ENCODE measurements around the gene LAMTOR2. TPM values are rescaled to one million over a fixed set of nuclear protein-coding genes. Genes with fewer than 3 reads are reported as not detected.

LAMTOR2 gene
- total and polyA plus RNA-seq, 9 of the 15 experiments (the other 6 are each of a cell fraction or from before 2014, with no cell fraction given) = 39.0 to 161 (median 74.6) TPM

GRCh38 chr1:156090138-156090839 lies 35.7 kb downstream of the LAMTOR2 start:
- Histone ChIP-seq H3K9me3 (replicated peaks; ENCODE audit: control insufficient read depth, insufficient read depth, low read depth, low read length) (0 out of 2 replicates have a peak, but pooled peaks cover 2% of the 10 kb centered on the region), H3K9ac (ENCODE audit: insufficient read depth in 1 of 2, low read depth in 2 of 2, low read length in 2 of 2) (no peak overlapping the region), H3K27ac (ENCODE audit: extremely low read depth, low read depth, low read length) (no peak overlapping the region), H3K4me3 (no peak overlapping the region), H3K36me3 (ENCODE audit: control insufficient read depth, insufficient read depth, low read length) (no peaks in the 10 kb centered on the region), H4K20me1 (replicated peaks; ENCODE audit: control insufficient read depth, insufficient read depth, low read length) (no peaks in the 10 kb centered on the region), H2AFZ (ENCODE audit: low read depth, low read length) (no peak overlapping the region), H3K27me3 (ENCODE audit: control insufficient read depth in 2 of 2, insufficient read depth in 2 of 2, low read length in 2 of 2) (no peaks in the 10 kb centered on the region), H3K4me2 (ENCODE audit: insufficient read depth, low read length) (peak overlapping the region; percentile 7; the same call in 1 of the 2 replicates), H3K9me1 (ENCODE audit: control insufficient read depth, insufficient read depth, low read length) (no peaks in the 10 kb centered on the region), H3K79me2 (ENCODE audit: control insufficient read depth, insufficient read depth, low read length) (no peaks in the 10 kb centered on the region), H3K4me1 (replicated peaks in 1 of 2; ENCODE audit: control insufficient read depth in 2 of 2, insufficient read depth in 2 of 2, low read length in 2 of 2) (peaks cover 0 to 8% of the 10 kb centered on the region in 2 experiments; a peak in 2 of 5 replicates)
- DNase-seq (ENCODE audit: extremely low read depth in 1 of 4, low spot score in 3 of 4) (no peak), FAIRE-seq (no peak), ATAC-seq (peak; percentile 51)
- intact Hi-C loops (cut with micrococcal nuclease) = loop anchor here (1.0 to 10.0 kb wide), 2 partner anchors 40 to 355 kb away; no protein-coding TSS in a partner anchor
- POLR2A ChIA-PET = interaction anchor here (0.6 to 1.6 kb wide), 4 partner anchors 33 to 350 kb away, joined by 3 to 6 read pairs (median 4); partner anchors contain the start of gene SLC25A44
- BruUV-seq (replicated peaks) = no TSS peak
- CTCF ChIA-PET (ENCODE audit: low intra/inter-chr PET ratio) = interaction anchor here (1.0 to 3.2 kb wide), 6 partner anchors 27 to 356 kb away, joined by 3 to 51 read pairs (median 6); no protein-coding TSS in a partner anchor
- TF ChIP-seq MAFG (tag; conservative IDR thresholded peaks at IDR 0.05) = no peak
- no peak for TF ChIP-seq MTA1 (IDR thresholded peaks at IDR 0.05; ENCODE audit: borderline replicate concordance)
- no peak for TF ChIP-seq CBFA2T2 (conservative IDR thresholded peaks at IDR 0.05)
- TF ChIP-seq ZBTB1 (CRISPR knock-in tag; IDR thresholded peaks at IDR 0.05; ENCODE audit: borderline replicate concordance, low read depth) = no peak
- TF ChIP-seq NR2C2 (CRISPR knock-in tag; IDR thresholded peaks at IDR 0.05) = peak; percentile 36; the same call in 1 of the 2 replicates
- no peak for TF ChIP-seq NR2C2 (tag; IDR thresholded peaks at IDR 0.05)
- TF ChIP-seq ZFX (CRISPR knock-in tag; IDR thresholded peaks at IDR 0.05) = no peak
- no peak for TF ChIP-seq RB1 (IDR thresholded peaks at IDR 0.05; ENCODE audit: low read depth)
- peak; percentile 83 for TF ChIP-seq ZNF24 (IDR thresholded peaks at IDR 0.05)
- TF ChIP-seq PHF21A (IDR thresholded peaks at IDR 0.05; ENCODE audit: borderline replicate concordance, low read depth) = no peak
- TF ChIP-seq CBX8 (IDR thresholded peaks at IDR 0.05; ENCODE audit: borderline replicate concordance, extremely low read depth, low read depth, low read length, poor library complexity, severe bottlenecking) = no peak
- TF ChIP-seq ZMIZ1 (IDR thresholded peaks at IDR 0.05; ENCODE audit: low read depth in 2 of 2, low read length in 2 of 2) = no peak
- no peak for TF ChIP-seq HOMEZ (CRISPR knock-in tag; IDR thresholded peaks at IDR 0.05)
- in situ Hi-C loops (cut with MboI) = loop anchor here (5.0 kb wide), 2 partner anchors 42 to 132 kb away; no protein-coding TSS in a partner anchor
- WGBS (ENCODE audit: insufficient coverage, low coverage, missing lambda C conversion rate) = 9% methylated on average over 5 of the region's 5 CpGs
